Upper lobe of left lung (tissue), 4 donors: ENCODE data around the gene EIF4G2.

Experiments
- CTCF ChIP-seq, 6 experiments: fragments of 450-650 bp in 4 of 6; fragments of 200-600 bp in 2 of 6; sonication (generic) in 2 of 6; IDR thresholded peaks; one replicate each; pipeline ENCODE4 v1.5.1; 2016 to 2019; ENCODE audit warnings: antibody characterized with exemption in 6 of 6
- POLR2AphosphoS5 ChIP-seq, 2 donors: sonication (generic); formaldehyde crosslinking; IDR thresholded peaks; one replicate each; pipeline ENCODE4 v1.5.1; 2017; ENCODE audit warnings: antibody characterized with exemption in 2 of 2

- no peak for TF ChIP-seq CTCF (IDR thresholded peaks at IDR 0.05)
- no peak for TF ChIP-seq POLR2AphosphoS5 (IDR thresholded peaks at IDR 0.05)
Measured at GRCh38 chr11:10774811-10775210, 33.9 kb downstream of the EIF4G2 start.
